ENCODE data around the gene SLK.

The SLK gene

DNA sequence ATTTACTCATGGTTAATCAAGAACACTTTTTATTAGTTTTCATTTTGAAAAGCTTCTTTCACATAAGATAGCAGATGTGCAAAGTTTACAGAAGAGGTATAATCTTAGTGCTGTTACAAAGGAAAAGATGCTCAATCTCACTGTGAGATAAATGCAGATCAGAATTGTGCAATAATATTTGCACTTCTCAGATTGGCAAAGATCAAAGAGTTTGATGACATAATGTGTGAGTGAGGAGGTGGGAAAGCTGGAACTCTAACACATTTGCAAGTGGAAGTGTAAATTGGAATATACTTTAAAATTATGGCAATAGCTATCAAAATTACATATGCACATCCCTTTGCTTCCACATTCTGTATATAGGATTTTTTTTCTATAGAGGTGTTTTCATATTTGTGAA, 27.4 kb upstream of the SLK start:
- TF ChIP-seq, protein P1, sequence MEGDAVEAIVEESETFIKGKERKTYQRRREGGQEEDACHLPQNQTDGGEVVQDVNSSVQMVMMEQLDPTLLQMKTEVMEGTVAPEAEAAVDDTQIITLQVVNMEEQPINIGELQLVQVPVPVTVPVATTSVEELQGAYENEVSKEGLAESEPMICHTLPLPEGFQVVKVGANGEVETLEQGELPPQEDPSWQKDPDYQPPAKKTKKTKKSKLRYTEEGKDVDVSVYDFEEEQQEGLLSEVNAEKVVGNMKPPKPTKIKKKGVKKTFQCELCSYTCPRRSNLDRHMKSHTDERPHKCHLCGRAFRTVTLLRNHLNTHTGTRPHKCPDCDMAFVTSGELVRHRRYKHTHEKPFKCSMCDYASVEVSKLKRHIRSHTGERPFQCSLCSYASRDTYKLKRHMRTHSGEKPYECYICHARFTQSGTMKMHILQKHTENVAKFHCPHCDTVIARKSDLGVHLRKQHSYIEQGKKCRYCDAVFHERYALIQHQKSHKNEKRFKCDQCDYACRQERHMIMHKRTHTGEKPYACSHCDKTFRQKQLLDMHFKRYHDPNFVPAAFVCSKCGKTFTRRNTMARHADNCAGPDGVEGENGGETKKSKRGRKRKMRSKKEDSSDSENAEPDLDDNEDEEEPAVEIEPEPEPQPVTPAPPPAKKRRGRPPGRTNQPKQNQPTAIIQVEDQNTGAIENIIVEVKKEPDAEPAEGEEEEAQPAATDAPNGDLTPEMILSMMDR (IDR thresholded peaks at IDR 0.05; ENCODE audit: insufficient read depth, low read depth, low read length, missing control alignments) = no peak
- no peak for DNase-seq (ENCODE audit: low read depth)
- H3K4me3 ChIP-seq (ENCODE audit: low read depth, low read length) = no peak overlapping the region

DNA sequence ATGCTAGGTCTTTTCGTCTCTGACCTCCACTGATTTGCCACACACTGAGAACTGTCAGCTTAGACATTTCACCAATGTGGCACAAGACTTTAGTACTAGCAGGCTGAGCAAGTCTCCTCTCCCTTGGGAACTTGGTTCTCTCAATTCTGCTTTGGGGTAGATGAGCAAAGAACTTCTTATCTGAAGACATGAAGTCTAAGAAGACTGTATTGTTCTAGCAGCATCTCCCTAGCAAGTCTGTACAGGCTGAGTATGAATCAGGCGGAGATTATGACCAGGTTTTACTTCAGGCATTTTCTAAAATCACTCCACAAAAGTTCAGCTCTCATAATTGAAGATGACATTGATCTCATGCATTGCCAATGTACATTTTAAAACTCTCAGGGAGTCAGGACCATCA, 25.1 kb upstream of the SLK start:
- TF ChIP-seq, protein P1 (IDR thresholded peaks at IDR 0.05; ENCODE audit: insufficient read depth, low read depth, low read length, missing control alignments) = no peak
- no peak overlapping the region for H3K4me3 ChIP-seq (ENCODE audit: low read depth, low read length)
- DNase-seq (ENCODE audit: low read depth) = no peak

DNA sequence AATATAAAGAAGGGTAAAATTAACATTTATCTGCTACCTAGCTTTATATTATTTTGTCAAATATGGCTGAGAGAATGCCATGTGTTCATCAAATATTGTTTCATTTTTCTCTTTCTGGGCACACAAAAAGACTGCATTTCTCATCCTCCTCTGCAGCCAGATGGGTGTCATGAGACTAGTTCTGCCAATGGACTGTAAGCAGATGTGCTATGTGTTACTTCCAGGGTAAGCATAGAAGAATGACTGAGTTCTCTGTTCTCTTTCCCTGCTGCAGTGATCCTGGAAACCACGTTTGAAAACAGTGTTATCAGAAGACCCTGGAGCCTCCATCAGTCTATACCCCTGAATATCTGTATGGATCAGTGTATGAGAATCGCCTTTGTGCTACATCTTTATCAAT, 24.1 kb upstream of the SLK start:
- no peak overlapping the region for H3K4me3 ChIP-seq (ENCODE audit: low read depth, low read length)
- TF ChIP-seq, protein P1 (IDR thresholded peaks at IDR 0.05; ENCODE audit: insufficient read depth, low read depth, low read length, missing control alignments) = no peak
- DNase-seq (ENCODE audit: low read depth) = no peak

DNA sequence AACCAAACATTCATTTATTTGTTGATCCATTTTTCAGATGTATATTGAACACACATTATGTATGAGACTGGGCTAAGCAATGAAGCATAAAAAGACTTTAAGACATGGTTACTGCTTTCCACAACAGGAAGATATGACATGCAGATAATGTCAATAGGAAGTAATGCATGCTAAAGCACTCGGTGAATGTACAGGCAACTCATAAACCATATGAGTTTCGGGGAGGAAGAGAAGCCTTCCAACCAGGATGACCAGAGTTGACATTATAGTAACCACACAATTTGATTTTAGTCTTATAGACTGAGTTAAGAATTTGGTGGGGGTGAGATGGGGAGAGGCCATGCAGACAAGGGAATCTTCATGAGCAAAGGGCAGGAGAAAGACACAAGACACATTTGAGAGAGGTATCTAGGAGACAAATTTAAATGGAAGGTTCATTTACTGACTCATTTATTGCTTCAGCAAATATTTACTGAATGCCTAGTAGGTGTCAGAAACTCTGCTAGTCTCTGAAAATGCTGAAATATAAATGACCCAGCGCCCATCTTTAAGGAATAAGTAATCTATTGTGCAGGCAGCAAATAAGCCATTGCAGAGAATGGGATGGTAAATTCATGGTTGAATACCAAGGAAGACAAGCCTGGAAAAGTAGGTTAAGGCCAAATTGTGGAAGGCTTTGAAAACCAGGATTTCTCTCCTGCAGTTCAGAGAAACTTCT, 19.0 kb upstream of the SLK start:
- TF ChIP-seq, protein P1 (IDR thresholded peaks at IDR 0.05; ENCODE audit: insufficient read depth, low read depth, low read length, missing control alignments) = no peak
- no peak overlapping the region for H3K4me3 ChIP-seq (ENCODE audit: low read depth, low read length)
- peak; percentile 11 for DNase-seq (ENCODE audit: low read depth)

DNA sequence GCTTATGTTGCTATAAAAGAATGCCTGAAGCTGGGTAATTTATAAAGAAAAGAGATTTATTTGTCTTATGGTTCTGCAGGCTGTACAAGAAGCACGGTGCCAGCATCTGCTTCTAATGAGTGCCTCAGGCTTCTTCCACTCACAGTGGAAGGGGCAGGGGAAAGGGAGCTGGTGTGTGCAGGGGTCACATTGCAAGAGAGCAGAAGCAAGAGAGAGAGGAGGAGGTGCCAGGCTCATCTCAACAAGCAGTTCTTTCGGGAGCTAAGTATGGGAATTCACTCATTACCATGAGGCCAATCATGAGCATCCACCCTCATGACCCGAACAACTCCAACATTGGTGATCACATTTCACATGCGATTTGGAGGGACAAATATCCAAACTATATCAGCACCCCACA, 17.2 kb upstream of the SLK start:
- no peak for DNase-seq (ENCODE audit: low read depth)
- TF ChIP-seq, protein P1 (IDR thresholded peaks at IDR 0.05; ENCODE audit: insufficient read depth, low read depth, low read length, missing control alignments) = no peak
- H3K4me3 ChIP-seq (ENCODE audit: low read depth, low read length) = no peak overlapping the region

DNA sequence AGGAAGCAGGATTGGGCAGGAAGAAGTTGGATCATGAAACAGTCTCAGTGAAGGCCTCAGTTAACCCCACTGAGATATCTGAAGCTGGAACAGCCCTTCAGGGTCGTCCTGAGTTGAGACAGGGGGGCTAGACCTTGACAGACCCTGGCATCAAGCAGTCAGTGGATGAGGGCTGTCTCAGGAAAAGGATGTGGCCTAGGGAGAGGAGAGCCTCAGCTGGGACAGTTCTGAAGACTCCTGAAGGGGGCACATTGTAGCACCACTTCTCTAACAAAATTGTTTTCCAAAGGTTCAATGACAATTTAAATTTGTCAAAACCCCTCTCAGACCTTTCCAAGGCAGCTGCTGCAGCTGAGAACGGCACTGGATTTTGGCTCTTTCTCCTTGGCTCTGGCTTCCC, 15.8 kb upstream of the SLK start:
- TF ChIP-seq, protein P1 (IDR thresholded peaks at IDR 0.05; ENCODE audit: insufficient read depth, low read depth, low read length, missing control alignments) = no peak
- H3K4me3 ChIP-seq (ENCODE audit: low read depth, low read length) = no peak overlapping the region
- no peak for DNase-seq (ENCODE audit: low read depth)

DNA sequence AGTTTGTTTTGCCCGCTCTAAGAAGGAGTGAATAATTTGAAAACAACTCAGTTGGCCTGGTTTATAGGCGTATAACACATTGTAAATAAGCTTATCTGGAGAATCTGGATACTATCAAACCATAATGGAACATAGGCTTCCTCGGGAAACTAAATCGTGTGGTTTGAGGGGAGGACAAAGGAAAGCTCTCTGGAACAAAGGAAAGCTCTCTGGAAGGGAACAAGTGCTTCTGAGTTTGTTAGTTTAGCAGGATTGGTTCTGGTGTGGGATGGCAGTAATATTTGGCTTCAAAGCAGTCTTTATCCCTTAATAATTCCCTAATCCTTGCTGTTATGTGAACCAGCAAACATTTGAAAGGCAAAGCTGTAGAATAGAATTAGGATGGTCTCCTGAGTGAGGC, 15.0 kb upstream of the SLK start:
- no peak overlapping the region for H3K4me3 ChIP-seq (ENCODE audit: low read depth, low read length)
- DNase-seq (ENCODE audit: low read depth) = no peak
- TF ChIP-seq, protein P1 (IDR thresholded peaks at IDR 0.05; ENCODE audit: insufficient read depth, low read depth, low read length, missing control alignments) = no peak

All from GM12865 (cell line).